AG10803 (cell line): ENCODE measurements around the gene NDN.
A peak's percentile ranks its signal among the peaks of the same experiment; 100 is the strongest.
"Not testable (repeated sequence)": the region's sequence is repeated elsewhere in the genome, so short reads cannot be mapped to it uniquely, and the experiment has no call there.

Experiments used
- DNase-seq: peaks from one replicate; pipeline ENCODE4 v3.0.0; 2010; ENCODE audit warnings: low read depth
- H3K4me3 ChIP-seq: 2 replicates; pipeline ENCODE4 v1.5.1; 2011; ENCODE audit warnings: mild to moderate bottlenecking, low read length, control low read depth
- CTCF ChIP-seq: conservative IDR thresholded peaks from 2 replicates; pipeline ENCODE4 v1.5.1; 2011; ENCODE audit warnings: mild to moderate bottlenecking, low read length, control low read depth, inconsistent platforms

NDN gene

GRCh38 chr15:23687143-23687470 lies at the start of gene NDN:
TSS of gene NDN (minus strand) at chr15:23687305. CDS start at chr15:23687217, 88 bp downstream.
- peak within 1 kb of the TSS; percentile 65 for H3K4me3 ChIP-seq
- no peak for TF ChIP-seq CTCF
- DNase-seq: peak; percentile 64

GRCh38 chr15:23736033-23736673 lies 49.0 kb upstream of the NDN start:
- H3K4me3 ChIP-seq: no peak overlapping the region
- TF ChIP-seq CTCF: no peak
- no peak for DNase-seq

- H3K4me3 ChIP-seq: no peak overlapping the region
- DNase-seq: no peak
- no peak for TF ChIP-seq CTCF
Observed at GRCh38 chr15:23734862-23735261, 47.8 kb upstream of the NDN start.

GRCh38 chr15:23713874-23714656 lies 27.0 kb upstream of the NDN start:
- H3K4me3 ChIP-seq, DNase-seq: not testable (repeated sequence)

- DNase-seq: no peak
- no peak overlapping the region for H3K4me3 ChIP-seq
- no peak for TF ChIP-seq CTCF
Observed at GRCh38 chr15:23708332-23708731, 21.2 kb upstream of the NDN start.

- no peak for TF ChIP-seq CTCF
- H3K4me3 ChIP-seq: no peak overlapping the region
- DNase-seq: no peak
Observed at GRCh38 chr15:23695282-23695681, 8.2 kb upstream of the NDN start.

GRCh38 chr15:23694592-23694991 lies 7.5 kb upstream of the NDN start:
- no peak for DNase-seq
- no peak for TF ChIP-seq CTCF
- no peak overlapping the region for H3K4me3 ChIP-seq
